ENCODE data around the gene C9.
"Not testable (repeated sequence)": the region's sequence is repeated elsewhere in the genome, so short reads cannot be mapped to it uniquely, and the experiment has no call there.

Gene C9

DNA sequence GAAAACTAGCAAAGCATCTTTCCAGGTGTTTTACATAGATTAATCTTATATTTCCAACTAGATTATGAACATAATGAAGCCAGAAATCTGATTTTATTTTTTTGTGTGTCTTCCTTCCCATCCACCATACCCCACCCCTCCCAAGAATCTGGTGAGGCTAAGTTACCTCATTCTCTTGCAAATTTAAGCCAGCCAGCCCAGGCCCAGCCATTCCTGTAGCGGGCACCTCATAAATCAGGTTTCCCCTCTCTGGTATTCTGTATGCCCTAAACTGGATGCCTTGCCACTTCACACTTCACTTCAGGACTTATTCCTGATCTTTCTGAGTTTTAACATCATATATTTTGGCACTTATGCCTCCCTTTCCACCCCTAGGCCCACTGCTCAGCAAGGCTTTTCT is 21.8 kb downstream of the C9 start:
- TF ChIP-seq, protein P1, sequence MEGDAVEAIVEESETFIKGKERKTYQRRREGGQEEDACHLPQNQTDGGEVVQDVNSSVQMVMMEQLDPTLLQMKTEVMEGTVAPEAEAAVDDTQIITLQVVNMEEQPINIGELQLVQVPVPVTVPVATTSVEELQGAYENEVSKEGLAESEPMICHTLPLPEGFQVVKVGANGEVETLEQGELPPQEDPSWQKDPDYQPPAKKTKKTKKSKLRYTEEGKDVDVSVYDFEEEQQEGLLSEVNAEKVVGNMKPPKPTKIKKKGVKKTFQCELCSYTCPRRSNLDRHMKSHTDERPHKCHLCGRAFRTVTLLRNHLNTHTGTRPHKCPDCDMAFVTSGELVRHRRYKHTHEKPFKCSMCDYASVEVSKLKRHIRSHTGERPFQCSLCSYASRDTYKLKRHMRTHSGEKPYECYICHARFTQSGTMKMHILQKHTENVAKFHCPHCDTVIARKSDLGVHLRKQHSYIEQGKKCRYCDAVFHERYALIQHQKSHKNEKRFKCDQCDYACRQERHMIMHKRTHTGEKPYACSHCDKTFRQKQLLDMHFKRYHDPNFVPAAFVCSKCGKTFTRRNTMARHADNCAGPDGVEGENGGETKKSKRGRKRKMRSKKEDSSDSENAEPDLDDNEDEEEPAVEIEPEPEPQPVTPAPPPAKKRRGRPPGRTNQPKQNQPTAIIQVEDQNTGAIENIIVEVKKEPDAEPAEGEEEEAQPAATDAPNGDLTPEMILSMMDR (IDR thresholded peaks at IDR 0.05; ENCODE audit: low read depth, low read length): no peak
- DNase-seq (ENCODE audit: extremely low read depth, low read depth): no peak

DNA sequence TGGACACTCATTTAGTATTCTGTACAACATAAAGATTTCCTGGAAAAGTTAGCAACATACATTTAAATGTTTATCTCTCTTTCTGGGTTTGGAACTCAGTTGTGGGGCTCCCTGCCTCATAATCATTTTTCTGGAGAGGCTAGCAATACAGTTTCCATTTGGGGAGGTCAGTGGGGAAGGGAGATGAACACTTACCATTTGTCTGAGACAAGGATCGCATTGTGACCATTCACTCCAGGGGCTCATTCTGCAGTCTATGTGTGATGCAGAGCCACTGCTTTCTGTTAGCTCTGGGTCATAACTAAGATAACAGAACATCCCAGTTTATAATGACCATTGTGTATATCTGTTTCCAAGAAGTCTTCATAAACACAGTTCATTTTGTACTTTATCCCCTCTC is 22.4 kb downstream of the C9 start:
- TF ChIP-seq, protein P1 (IDR thresholded peaks at IDR 0.05; ENCODE audit: low read depth, low read length): no peak

DNA sequence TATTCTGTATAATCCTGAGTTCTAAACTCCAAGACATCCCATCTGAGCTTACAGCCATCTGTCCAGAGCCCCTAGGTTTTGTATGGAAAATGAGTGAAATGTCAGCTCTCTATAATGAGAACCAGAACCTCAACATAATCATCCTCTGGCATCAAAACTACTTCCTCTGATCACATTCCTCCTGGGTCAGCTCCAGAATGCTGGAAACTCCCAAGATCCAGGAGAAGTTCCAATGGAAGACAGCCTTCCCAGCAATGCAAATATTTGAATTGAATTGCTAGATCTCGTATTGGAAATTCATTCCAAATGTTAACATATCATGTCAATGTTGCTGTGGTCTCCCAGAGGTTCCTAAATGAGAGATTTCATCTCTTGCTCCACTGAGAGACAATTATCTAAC is 23.8 kb downstream of the C9 start:
- DNase-seq (ENCODE audit: extremely low read depth, low read depth): no peak

More for the DNA sequence above, 22.4 kb downstream of the C9 start:
- DNase-seq (ENCODE audit: extremely low read depth, low read depth): no peak

DNA sequence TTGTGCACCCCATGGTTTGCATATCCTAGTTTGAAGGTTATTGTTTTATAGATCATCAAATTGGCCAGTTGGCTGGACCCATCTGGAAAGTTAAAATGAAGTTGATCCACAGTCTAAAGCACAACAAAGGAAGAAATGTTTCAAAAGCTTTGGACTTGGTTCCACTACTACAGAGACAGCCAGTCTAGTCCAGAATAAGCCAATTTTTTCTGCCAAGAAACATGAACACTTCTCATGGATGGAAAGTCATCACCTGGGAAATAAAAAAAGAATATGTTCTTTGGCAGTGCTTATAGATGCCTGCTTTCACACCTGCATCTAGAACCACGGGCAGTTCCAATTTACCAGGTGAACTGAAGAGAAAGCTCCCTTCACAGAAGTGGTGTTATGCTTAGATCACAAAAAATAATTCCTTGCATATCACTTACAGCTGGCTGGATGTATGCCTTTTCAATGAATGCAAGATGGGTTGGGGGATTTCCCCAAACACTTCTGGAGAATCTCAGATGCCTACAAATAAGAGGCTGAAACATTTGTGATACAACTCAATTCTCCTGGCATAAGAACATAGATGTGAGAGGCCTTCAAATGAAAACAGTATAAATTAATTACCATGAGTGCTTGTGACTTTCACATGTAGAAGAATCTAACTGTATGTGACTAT is 26.9 kb downstream of the C9 start:
- DNase-seq (ENCODE audit: extremely low read depth, low read depth): no peak
- TF ChIP-seq, protein P1 (IDR thresholded peaks at IDR 0.05; ENCODE audit: low read depth, low read length): no peak

More for the DNA sequence above, 23.8 kb downstream of the C9 start:
- TF ChIP-seq, protein P1 (IDR thresholded peaks at IDR 0.05; ENCODE audit: low read depth, low read length): no peak

DNA sequence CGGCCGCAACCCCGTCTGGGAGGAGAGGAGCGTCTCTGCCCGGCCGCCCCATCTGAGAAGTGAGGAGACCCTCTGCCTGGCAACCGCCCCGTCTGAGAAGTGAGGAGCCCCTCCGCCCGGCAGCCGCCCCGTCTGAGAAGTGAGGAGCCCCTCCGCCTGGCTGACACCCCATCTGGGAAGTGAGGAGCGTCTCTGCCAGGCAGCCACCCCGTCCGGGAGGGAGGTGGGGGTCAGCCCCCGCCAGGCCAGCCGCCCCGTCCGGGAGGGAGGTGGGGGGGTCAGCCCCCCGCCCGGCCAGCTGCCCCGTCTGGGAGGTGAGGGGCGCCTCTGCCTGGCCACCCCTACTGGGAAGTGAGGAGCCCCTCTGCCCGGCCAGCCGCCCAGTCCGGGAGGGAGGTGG is 30.0 kb downstream of the C9 start:
- DNase-seq (ENCODE audit: extremely low read depth, low read depth): not testable (repeated sequence)

DNA sequence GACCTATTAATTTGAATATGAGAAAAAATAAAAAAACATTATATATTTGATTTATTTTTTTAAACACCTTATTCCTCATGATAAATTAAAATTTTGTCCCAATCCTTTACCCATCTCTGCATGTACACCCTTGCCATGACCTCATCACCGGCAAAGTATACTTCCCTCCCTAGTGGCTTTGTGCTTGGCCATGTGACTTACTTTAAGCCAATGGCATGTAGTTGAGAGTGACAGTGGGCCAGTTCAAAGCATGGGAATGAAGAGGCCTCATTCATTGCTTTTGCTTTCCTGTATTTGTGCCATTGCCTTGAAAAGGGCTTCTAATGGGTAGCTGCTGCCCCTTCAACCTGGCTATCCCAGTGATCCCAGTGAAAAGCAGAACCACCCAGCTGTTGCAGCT is 31.2 kb downstream of the C9 start:
- no peak for DNase-seq (ENCODE audit: extremely low read depth, low read depth)
- TF ChIP-seq, protein P1 (IDR thresholded peaks at IDR 0.05; ENCODE audit: low read depth, low read length): no peak

DNA sequence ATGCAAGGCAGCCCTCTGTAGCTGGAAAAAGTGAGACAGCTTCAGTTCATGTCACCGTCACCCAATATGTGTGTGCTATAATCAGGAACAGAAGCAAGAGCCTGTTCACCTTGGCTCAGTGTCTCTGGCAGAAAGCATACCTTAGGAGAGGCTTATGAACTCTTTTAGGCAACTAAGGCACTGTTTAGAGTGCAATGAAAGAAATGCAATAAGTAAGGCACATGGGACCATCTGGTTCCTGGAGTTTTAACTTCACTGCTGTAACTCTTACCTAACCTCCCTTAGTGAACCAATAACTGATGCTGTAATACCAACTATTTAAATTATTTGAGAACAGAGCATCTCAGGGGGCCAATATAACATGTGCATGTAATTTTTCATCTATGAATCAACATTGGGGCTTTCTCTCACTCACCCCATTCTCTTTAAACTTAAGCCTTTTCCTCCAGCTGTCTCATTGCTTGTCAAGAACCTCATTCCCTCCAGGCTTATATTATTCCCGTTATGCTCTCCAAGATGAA is 32.4 kb downstream of the C9 start:
- no peak for DNase-seq (ENCODE audit: extremely low read depth, low read depth)
- TF ChIP-seq, protein P1 (IDR thresholded peaks at IDR 0.05; ENCODE audit: low read depth, low read length): no peak

DNA sequence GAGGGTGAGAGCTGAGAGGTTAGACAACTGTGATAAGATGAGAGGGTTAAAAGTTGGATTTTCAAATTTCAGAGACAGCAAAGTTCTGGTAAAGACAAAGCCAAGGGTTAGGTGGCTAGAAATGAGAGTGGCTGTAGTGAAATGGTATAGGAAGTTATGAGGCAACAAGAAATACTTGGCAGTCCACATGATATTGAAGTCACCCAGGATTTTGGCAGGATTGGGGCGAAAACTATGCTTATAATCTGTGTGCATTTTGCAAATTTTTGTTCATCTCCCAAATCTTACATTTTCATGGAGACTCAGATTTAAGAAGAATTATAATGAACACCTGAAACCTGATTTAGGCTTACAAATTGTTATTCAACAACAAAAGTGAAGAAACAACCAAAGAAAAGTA is 35.6 kb downstream of the C9 start:
- no peak for DNase-seq (ENCODE audit: extremely low read depth, low read depth)
- TF ChIP-seq, protein P1 (IDR thresholded peaks at IDR 0.05; ENCODE audit: low read depth, low read length): no peak
